HG03196 (cell line): Measurements from ENCODE around the gene FAM149B1.
"Not testable (repeated sequence)": the region's sequence is repeated elsewhere in the genome, so short reads cannot be mapped to it uniquely, and the experiment has no call there.

Experiments
- ATAC-seq: cut with Tn5 transposase; IDR thresholded peaks from one replicate; pipeline ENCODE4 v1.9.1; 2021; ENCODE audit not compliant: unreplicated experiment

Gene FAM149B1

GRCh38 chr10:73167783-73168464 is at the start of gene FAM149B1, which contains the start of gene ECD:
FAM149B1 (plus strand) TSS chr10:73168119; CDS start chr10:73168340, 221 bp downstream.
ECD (minus strand) TSS chr10:73168008; CDS start chr10:73163937, 4,071 bp downstream.
- peak; percentile 93 for ATAC-seq

GRCh38 chr10:73119457-73119856 is 48.5 kb upstream of the FAM149B1 start:
- ATAC-seq = no peak

GRCh38 chr10:73119952-73120351 is 48.0 kb upstream of the FAM149B1 start:
- no peak for ATAC-seq

- ATAC-seq = no peak
Observed at GRCh38 chr10:73126343-73126742, 41.6 kb upstream of the FAM149B1 start.

- no peak for ATAC-seq
Observed at GRCh38 chr10:73131301-73131700, 36.6 kb upstream of the FAM149B1 start.

- ATAC-seq = no peak
Observed at GRCh38 chr10:73131913-73132686, 35.8 kb upstream of the FAM149B1 start.

GRCh38 chr10:73134727-73135126 is 33.2 kb upstream of the FAM149B1 start:
- no peak for ATAC-seq

GRCh38 chr10:73136627-73137026 is 31.3 kb upstream of the FAM149B1 start:
- ATAC-seq = no peak

- no peak for ATAC-seq
Observed at GRCh38 chr10:73139251-73139650, 28.7 kb upstream of the FAM149B1 start.

- ATAC-seq = no peak
Observed at GRCh38 chr10:73141603-73142002, 26.3 kb upstream of the FAM149B1 start.

GRCh38 chr10:73150633-73151413 is 17.1 kb upstream of the FAM149B1 start:
- ATAC-seq = not testable (repeated sequence)

GRCh38 chr10:73152009-73152408 is 15.9 kb upstream of the FAM149B1 start:
- ATAC-seq = no peak

GRCh38 chr10:73156054-73156453 is 11.9 kb upstream of the FAM149B1 start:
- ATAC-seq = no peak

GRCh38 chr10:73159038-73159648 is 8.8 kb upstream of the FAM149B1 start:
- ATAC-seq = no peak

GRCh38 chr10:73161079-73161478 is 6.8 kb upstream of the FAM149B1 start:
- no peak for ATAC-seq

GRCh38 chr10:73161662-73162061 is 6.3 kb upstream of the FAM149B1 start:
- no peak for ATAC-seq

GRCh38 chr10:73163096-73163495 is 4.8 kb upstream of the FAM149B1 start:
- ATAC-seq = no peak

- no peak for ATAC-seq
Observed at GRCh38 chr10:73166972-73167371, 947 bp upstream of the FAM149B1 start.

GRCh38 chr10:73167458-73167782 is 499 bp upstream of the FAM149B1 start:
- peak; percentile 8 for ATAC-seq

GRCh38 chr10:73168465-73168803 is 515 bp downstream of the FAM149B1 start:
- peak; percentile 20 for ATAC-seq

- no peak for ATAC-seq
Observed at GRCh38 chr10:73169320-73169719, 1.4 kb downstream of the FAM149B1 start.
